ENCODE data around the gene MYOCD. TPM values are rescaled to one million over a fixed set of nuclear protein-coding genes. Genes with fewer than 3 reads are reported as not detected.

The MYOCD gene
- total RNA-seq, 2 donors from 2014 or later, result 7.5 to 11.8 TPM

DNA sequence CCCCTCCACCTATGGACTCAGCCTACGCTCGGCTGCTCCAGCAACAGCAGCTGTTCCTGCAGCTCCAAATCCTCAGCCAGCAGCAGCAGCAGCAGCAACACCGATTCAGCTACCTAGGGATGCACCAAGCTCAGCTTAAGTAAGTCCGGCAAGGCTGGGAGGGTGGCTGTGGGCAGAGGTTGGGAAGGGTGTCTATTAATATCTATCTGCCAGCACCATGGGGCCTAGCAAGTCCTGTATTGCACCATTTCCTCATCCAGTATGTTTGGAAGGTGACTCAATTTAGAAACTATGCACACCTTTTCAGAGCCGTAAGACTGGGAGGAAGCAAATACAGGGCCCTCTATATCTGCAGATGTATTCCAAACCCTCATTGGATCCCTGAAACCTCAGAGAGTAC is 78.6 kb downstream of the MYOCD start:
- no peaks in the 10 kb centered on the region for H3K9me3 ChIP-seq (ENCODE audit: control insufficient read depth, low read length)
- H3K27ac ChIP-seq (ENCODE audit: low read depth, low read length), result no peak overlapping the region
- TF ChIP-seq CTCF (conservative IDR thresholded peaks at IDR 0.05), result no peak
- no peak overlapping the region for H3K9ac ChIP-seq (ENCODE audit: extremely low read depth, low read length, poor library complexity, severe bottlenecking)
- Mint-ChIP-seq H3K4me3 (no peak overlapping the region), H3K27ac (no peak overlapping the region), H3K27me3 (ENCODE audit: insufficient read depth) (no peaks in the 10 kb centered on the region), H3K36me3 (ENCODE audit: low read depth) (peaks cover 28% of the 10 kb centered on the region), H3K9me3 (no peaks in the 10 kb centered on the region), H3K4me1 (peaks cover 6% of the 10 kb centered on the region)
- WGBS, 2 experiments (ENCODE audit: insufficient coverage in 1 of 2, insufficient read length in 1 of 2), result 95 to 100% methylated on average over 1 to 5 of the region's 5 CpGs
- DNase-seq, result peak; percentile 48
- H3K27me3 ChIP-seq (ENCODE audit: control insufficient read depth, insufficient read depth, low read length, poor library complexity, severe bottlenecking), result no peaks in the 10 kb centered on the region
- no peaks in the 10 kb centered on the region for H3K4me1 ChIP-seq (ENCODE audit: control insufficient read depth, insufficient read depth, low read length)
- H3K36me3 ChIP-seq (ENCODE audit: control insufficient read depth, insufficient read depth, low read length), result peaks cover 52% of the 10 kb centered on the region
- H3K4me3 ChIP-seq (ENCODE audit: low read length), result no peak overlapping the region

DNA sequence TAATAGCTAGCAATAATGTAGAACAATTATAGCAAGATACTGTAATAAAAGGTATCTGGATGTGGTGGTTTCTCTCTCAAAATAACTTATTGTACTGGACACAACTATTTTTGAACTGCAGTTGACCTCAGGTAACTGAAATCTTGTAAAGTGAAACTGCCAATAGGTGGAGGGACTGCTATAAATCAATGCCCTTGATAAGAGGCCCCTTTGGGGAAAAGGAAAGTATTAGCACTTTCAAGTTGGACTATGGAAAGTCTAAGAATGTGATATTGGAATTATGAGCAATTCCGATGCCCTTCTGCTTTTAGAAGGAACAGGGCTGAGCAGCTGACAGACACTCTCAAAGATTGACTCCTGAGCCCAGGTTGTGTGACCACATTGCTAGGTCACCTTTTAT is 79.1 kb downstream of the MYOCD start:
- Mint-ChIP-seq H3K4me1 (peaks cover 6% of the 10 kb centered on the region), H3K27me3 (ENCODE audit: insufficient read depth) (no peaks in the 10 kb centered on the region), H3K36me3 (ENCODE audit: low read depth) (peaks cover 25% of the 10 kb centered on the region), H3K27ac (no peak overlapping the region), H3K4me3 (no peak overlapping the region), H3K9me3 (no peaks in the 10 kb centered on the region)
- WGBS, 2 experiments (ENCODE audit: insufficient coverage in 1 of 2, insufficient read length in 1 of 2), result 83 to 100% methylated on average over 1 of the region's 1 CpG
- DNase-seq, result peak; percentile 6
- H3K27ac ChIP-seq (ENCODE audit: low read depth, low read length), result no peak overlapping the region
- H3K9me3 ChIP-seq (ENCODE audit: control insufficient read depth, low read length), result no peaks in the 10 kb centered on the region
- H3K4me3 ChIP-seq (ENCODE audit: low read length), result no peak overlapping the region
- no peak for TF ChIP-seq CTCF (conservative IDR thresholded peaks at IDR 0.05)
- H3K36me3 ChIP-seq (ENCODE audit: control insufficient read depth, insufficient read depth, low read length), result peaks cover 52% of the 10 kb centered on the region
- H3K4me1 ChIP-seq (ENCODE audit: control insufficient read depth, insufficient read depth, low read length), result no peaks in the 10 kb centered on the region
- H3K27me3 ChIP-seq (ENCODE audit: control insufficient read depth, insufficient read depth, low read length, poor library complexity, severe bottlenecking), result no peaks in the 10 kb centered on the region
- H3K9ac ChIP-seq (ENCODE audit: extremely low read depth, low read length, poor library complexity, severe bottlenecking), result no peak overlapping the region

DNA sequence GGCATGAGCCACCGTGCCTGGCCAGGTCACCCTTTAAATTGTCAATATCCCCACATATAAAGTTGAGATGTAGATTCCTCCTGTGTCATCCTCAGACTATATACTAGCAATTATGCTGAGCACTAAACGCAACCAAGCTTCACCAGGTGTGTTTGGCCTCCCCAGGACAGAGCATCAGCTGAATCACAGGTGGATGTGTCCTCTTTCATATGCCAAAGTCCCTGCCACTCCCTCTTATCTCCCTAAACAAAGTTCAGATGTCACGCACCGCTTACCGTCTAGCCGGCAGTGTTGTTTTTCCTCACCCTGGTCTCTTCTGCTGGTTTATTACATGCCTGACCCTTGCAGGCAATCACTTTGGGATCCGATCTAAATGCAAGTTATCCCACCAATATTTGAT is 79.8 kb downstream of the MYOCD start:
- Mint-ChIP-seq H3K36me3 (ENCODE audit: low read depth) (peaks cover 20% of the 10 kb centered on the region), H3K9me3 (no peaks in the 10 kb centered on the region), H3K27ac (no peak overlapping the region), H3K27me3 (ENCODE audit: insufficient read depth) (no peaks in the 10 kb centered on the region), H3K4me3 (no peak overlapping the region), H3K4me1 (peaks cover 6% of the 10 kb centered on the region)
- Histone ChIP-seq H3K4me3 (ENCODE audit: low read length) (no peak overlapping the region), H3K36me3 (ENCODE audit: control insufficient read depth, insufficient read depth, low read length) (peaks cover 48% of the 10 kb centered on the region), H3K9ac (ENCODE audit: extremely low read depth, low read length, poor library complexity, severe bottlenecking) (no peak overlapping the region), H3K4me1 (ENCODE audit: control insufficient read depth, insufficient read depth, low read length) (no peaks in the 10 kb centered on the region), H3K27ac (ENCODE audit: low read depth, low read length) (no peak overlapping the region), H3K9me3 (ENCODE audit: control insufficient read depth, low read length) (no peaks in the 10 kb centered on the region), H3K27me3 (ENCODE audit: control insufficient read depth, insufficient read depth, low read length, poor library complexity, severe bottlenecking) (no peaks in the 10 kb centered on the region)
- 90 to 96% methylated on average over 5 to 7 of the region's 7 CpGs for WGBS, 2 experiments (ENCODE audit: insufficient coverage in 1 of 2, insufficient read length in 1 of 2)
- DNase-seq, result peak; percentile 32
- no peak for TF ChIP-seq CTCF (conservative IDR thresholded peaks at IDR 0.05)

All from endodermal cell (in vitro differentiated cells).